K562 (cell line): Measurements from ENCODE around the gene PRPSAP1. TPM values are rescaled to one million over a fixed set of nuclear protein-coding genes. Genes with fewer than 3 reads are reported as not detected.

Source experiments
- ATAC-seq: fragments of 200-7000 bp; cut with Tn5 transposase; 3 replicates; pipeline ENCODE4 v1.9.1; 2020; ENCODE audit warnings: moderate library complexity
- BruUV-seq: library from RNA; stranded (reverse); fragments of 400-500 nt; replicated peaks from 2 replicates; lab custom pipeline; 2021; lab: Mats Ljungman, UMichigan
- CTCF ChIA-PET: fragments of 300-600 bp; formaldehyde crosslinking; extraction: SDS; loops from one replicate; lab custom pipeline; 2021; ENCODE audit warnings: low intra/inter-chr PET ratio; lab: Yijun Ruan, JAX
- POLR2A ChIA-PET: fragments of 300-600, 350-650 bp; sonication (Branson Sonifier 250); formaldehyde crosslinking; extraction: SDS; loops from one replicate; lab custom pipeline; 2021; ENCODE audit warnings: antibody characterized with exemption, inconsistent platforms; lab: Yijun Ruan, JAX
- DNase-seq, 4 experiments: peaks; one replicate each; pipeline versions ENCODE4 v3.0.0 to v3.0.0-alpha.2; 2011 to 2018; ENCODE audit warnings: low spot score in 3 of 4, mixed read lengths in 3 of 4; ENCODE audit errors: extremely low read depth in 1 of 4
- FAIRE-seq: peaks from 2 replicates; lab custom pipeline; 2011; peaks lifted over from hg19 to GRCh38; lab: Jason Lieb, UNC
- H2AFZ ChIP-seq: 2 replicates; pipeline ENCODE4 v1.6.0; 2011; ENCODE audit warnings: low read depth, low read length, control low read depth, inconsistent platforms
- H3K27ac ChIP-seq: fragments of 200-600 bp; 3 replicates; pipeline ENCODE4 v1.8.0; 2011; ENCODE audit warnings: low read depth, mild to moderate bottlenecking, control low read depth, inconsistent platforms, low read length, moderate library complexity, mixed read lengths; ENCODE audit errors: extremely low read depth
- H3K27me3 ChIP-seq, 2 experiments: fragments of 300-600 bp in 1 of 2; 2 replicates in 1 of 2; 3 replicates in 1 of 2; pipeline versions ENCODE4 v1.6.0 to v1.8.0; 2011; ENCODE audit warnings: inconsistent platforms in 2 of 2, low read length in 2 of 2, mild to moderate bottlenecking in 1 of 2, mixed read lengths in 1 of 2, moderate library complexity in 1 of 2; ENCODE audit not compliant: control insufficient read depth in 2 of 2, insufficient read depth in 2 of 2
- H3K36me3 ChIP-seq: fragments of 300-600 bp; 3 replicates; pipeline ENCODE4 v1.8.0; 2011; ENCODE audit warnings: mild to moderate bottlenecking, low read length, inconsistent platforms; ENCODE audit not compliant: control insufficient read depth, insufficient read depth
- H3K4me1 ChIP-seq, 2 experiments: fragments of 200-600 bp in 1 of 2; replicated peaks in 1 of 2; 2 replicates in 1 of 2; 3 replicates in 1 of 2; pipeline versions ENCODE4 v1.5.1 to v1.8.0; 2011; ENCODE audit warnings: inconsistent platforms in 2 of 2, low read length in 2 of 2, mild to moderate bottlenecking in 1 of 2, mixed read lengths in 1 of 2, moderate library complexity in 1 of 2; ENCODE audit not compliant: control insufficient read depth in 2 of 2, insufficient read depth in 2 of 2
- H3K4me2 ChIP-seq: 2 replicates; pipeline ENCODE4 v1.6.1; 2011; ENCODE audit warnings: low read length, control low read depth, inconsistent platforms, mixed read lengths; ENCODE audit not compliant: insufficient read depth
- H3K4me3 ChIP-seq: fragments of 200-600 bp; sonication (generic), shearing (Covaris generic); 2 replicates; pipeline ENCODE4 v1.5.1; 2016; ENCODE audit warnings: control low read depth, inconsistent platforms
- H3K79me2 ChIP-seq: fragments of 200-600 bp; 3 replicates; pipeline ENCODE4 v1.8.0; 2011; ENCODE audit warnings: low read length, inconsistent platforms; ENCODE audit not compliant: control insufficient read depth, insufficient read depth
- H3K9ac ChIP-seq, 2 experiments: 2 replicates each; pipeline versions ENCODE4 v1.6.0 to v1.6.1; 2011; ENCODE audit warnings: low read depth in 2 of 2, low read length in 2 of 2, control low read depth in 1 of 2, inconsistent platforms in 1 of 2, mild to moderate bottlenecking in 1 of 2, mixed read lengths in 1 of 2; ENCODE audit not compliant: insufficient read depth in 1 of 2
- H3K9me1 ChIP-seq: one replicate; pipeline ENCODE4 v1.6.0; 2011; ENCODE audit warnings: inconsistent platforms, mild to moderate bottlenecking, low read length, moderate library complexity; ENCODE audit not compliant: control insufficient read depth, insufficient read depth
- H3K9me3 ChIP-seq: replicated peaks from 2 replicates; pipeline ENCODE4 v1.5.1; 2011; ENCODE audit warnings: low read depth, low read length, inconsistent platforms; ENCODE audit not compliant: control insufficient read depth, insufficient read depth
- H4K20me1 ChIP-seq: replicated peaks from 2 replicates; pipeline ENCODE4 v1.6.1; 2011; ENCODE audit warnings: low read length, inconsistent platforms, mixed read lengths; ENCODE audit not compliant: control insufficient read depth, insufficient read depth
- ESRRA ChIP-seq: fragments of 450-650 bp; IDR thresholded peaks from 2 replicates; pipeline ENCODE4 v1.6.1; 2014; ENCODE audit warnings: low read depth, mild to moderate bottlenecking, moderate library complexity, borderline replicate concordance
- GTF2E2 ChIP-seq: fragments of 200-800 bp; sonication (Bioruptor generic); IDR thresholded peaks from 2 replicates; pipeline ENCODE4 v1.6.1; 2016; ENCODE audit warnings: missing genetic modification characterization, missing compliant biosample characterization
- SIN3A ChIP-seq, 2 experiments: fragments of 150-350 bp in 1 of 2; IDR thresholded peaks; 2 replicates each; pipeline ENCODE4 v1.6.1; 2011 to 2016; ENCODE audit warnings: borderline replicate concordance in 2 of 2, low read depth in 2 of 2, low read length in 2 of 2, mild to moderate bottlenecking in 2 of 2, moderate library complexity in 2 of 2; ENCODE audit not compliant: control insufficient read depth in 1 of 2
- STAG1 ChIP-seq: sonication (generic); formaldehyde crosslinking; IDR thresholded peaks from 2 replicates; pipeline ENCODE4 v1.5.0; 2020; ENCODE audit warnings: missing genetic modification reagents, borderline replicate concordance
- ZNF217 ChIP-seq: sonication (generic); formaldehyde crosslinking; IDR thresholded peaks from 2 replicates; pipeline ENCODE4 v1.8.0; 2022; ENCODE audit warnings: mild to moderate bottlenecking, missing genetic modification reagents
- ZNF695 ChIP-seq: fragments of 450-650 bp; formaldehyde crosslinking; IDR thresholded peaks from 2 replicates; pipeline ENCODE4 v1.4.0; 2020; ENCODE audit warnings: mild to moderate bottlenecking, moderate library complexity
- WGBS: fragments of 100-300 bp; shearing (Covaris generic); methylation state at CpG from one replicate; pipeline ENCODE4 v1.1.6; 2016; ENCODE audit warnings: low coverage, mixed read lengths; ENCODE audit not compliant: insufficient coverage; ENCODE audit errors: missing lambda C conversion rate; 5-methylcytosine and 5-hydroxymethylcytosine counted together
- in situ Hi-C: fragments of 300-500 bp; cut with MboI; formaldehyde crosslinking; loops from 4 replicates; pipeline ENCODE4 v1.15.0; 2018; ENCODE audit warnings: inconsistent platforms, mixed read lengths
- intact Hi-C: fragments of 100-400 bp; cut with micrococcal nuclease; formaldehyde crosslinking; loops from 2 replicates; pipeline ENCODE4 v1.14.2; 2022
- polyA plus RNA-seq, 8 experiments: library from polyadenylated mRNA; depleted of rRNA in 4 of 8; stranded (reverse) in 5 of 8; unstranded in 3 of 8; fragments of >200 nt; fragmentation: Nextera tagmentation in 2 of 8; fragmentation: Illumina TruSeq in 1 of 8; extraction: Ambion mirVana in 2 of 8; extraction: Trizol in 1 of 8; gene quantifications; 2 replicates each; pipeline versions ENCODE4 v1.2.1 to v1.2.3, GENCODE V29; 2011 to 2014; ENCODE audit warnings: inconsistent platforms in 1 of 8, missing spikeins in 1 of 8
- total RNA-seq, 7 experiments: library from RNA; depleted of rRNA in 6 of 7; stranded (reverse); fragments of >200 nt in 6 of 7; fragmentation: Illumina TruSeq in 2 of 7; extraction: Trizol in 2 of 7; gene quantifications; 2 replicates each; pipeline versions ENCODE4 v1.2.1 to v1.2.3, GENCODE V29; 2011 to 2021; ENCODE audit warnings: low replicate concordance in 1 of 7
- TF ChIP-seq, protein P1 (sequence below): fragments of 250-450 bp; sonication (Bioruptor Pico); IDR thresholded peaks from 2 replicates; pipeline ENCODE4 v1.4.0; 2020; ENCODE audit warnings: mild to moderate bottlenecking, moderate library complexity, borderline replicate concordance
- TF ChIP-seq, protein P2 (sequence below): fragments of 250-450 bp; sonication (Bioruptor Pico); IDR thresholded peaks from 2 replicates; pipeline ENCODE4 v1.5.0; 2020; ENCODE audit warnings: mild to moderate bottlenecking, borderline replicate concordance
- TF ChIP-seq, protein P3 (sequence below): fragments of 450-650 bp; formaldehyde crosslinking; IDR thresholded peaks from 2 replicates; pipeline ENCODE4 v1.4.0; 2020; ENCODE audit warnings: mild to moderate bottlenecking, mixed read lengths
- TF ChIP-seq, protein P4 (sequence below): fragments of 450-650 bp; IDR thresholded peaks from 2 replicates; pipeline ENCODE4 v1.6.1; 2016; ENCODE audit warnings: antibody characterized with exemption

The PRPSAP1 gene
- total and polyA plus RNA-seq, 9 of the 15 experiments (the other 6 are each of a cell fraction or from before 2014, with no cell fraction given) = 21.9 to 77.1 (median 40.8) TPM

DNA sequence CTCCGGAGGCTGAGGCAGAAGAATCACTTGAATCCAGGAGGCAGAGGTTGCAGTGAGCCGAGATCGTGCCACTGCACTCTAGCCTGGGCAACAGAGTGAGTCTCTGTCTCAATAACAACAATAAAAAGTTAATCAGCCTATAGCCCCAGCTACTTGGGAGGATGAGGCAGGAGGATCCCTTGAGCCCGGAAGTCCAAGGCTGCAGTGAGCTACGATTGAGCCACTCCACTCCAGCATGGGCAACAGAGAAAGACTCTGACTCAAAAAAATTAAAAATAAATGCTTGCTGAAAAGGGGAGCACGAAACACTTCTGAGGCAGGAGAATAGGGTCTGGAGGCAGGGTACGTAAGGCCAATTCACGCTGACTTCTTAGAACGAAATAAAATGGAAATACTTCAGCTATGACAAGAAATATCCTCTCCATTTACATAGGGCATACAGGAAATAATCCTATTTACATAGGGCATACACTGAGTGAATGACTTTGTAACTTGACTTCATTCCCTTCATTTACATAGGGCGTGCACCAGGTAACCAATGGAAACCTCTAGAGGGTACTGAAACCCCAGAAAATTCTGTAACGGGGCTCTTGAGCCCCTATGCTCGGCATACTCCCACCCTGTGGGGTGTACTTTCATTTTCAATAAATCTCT, 3.2 kb upstream of the PRPSAP1 start:
- in situ Hi-C loops = no loop called here
- Histone ChIP-seq H3K79me2 (peaks cover 12% of the 10 kb centered on the region), H3K4me1 (peaks cover 18 to 36% of the 10 kb centered on the region in 2 experiments; a peak in 4 of 5 replicates), H3K27me3 (no peaks in the 10 kb centered on the region), H3K27ac (no peak overlapping the region), H3K4me2 (no peak overlapping the region), H3K9me1 (no peaks in the 10 kb centered on the region), H2AFZ (no peak overlapping the region), H4K20me1 (no peaks in the 10 kb centered on the region), H3K9ac (no peak overlapping the region; a peak in 1 of 4 replicates), H3K4me3 (no peak overlapping the region), H3K36me3 (no peaks in the 10 kb centered on the region), H3K9me3 (no peaks in the 10 kb centered on the region)
- no peak for FAIRE-seq
- DNase-seq = no peak
- BruUV-seq = no TSS peak
- ATAC-seq = no peak
- TF ChIP-seq, protein P1, sequence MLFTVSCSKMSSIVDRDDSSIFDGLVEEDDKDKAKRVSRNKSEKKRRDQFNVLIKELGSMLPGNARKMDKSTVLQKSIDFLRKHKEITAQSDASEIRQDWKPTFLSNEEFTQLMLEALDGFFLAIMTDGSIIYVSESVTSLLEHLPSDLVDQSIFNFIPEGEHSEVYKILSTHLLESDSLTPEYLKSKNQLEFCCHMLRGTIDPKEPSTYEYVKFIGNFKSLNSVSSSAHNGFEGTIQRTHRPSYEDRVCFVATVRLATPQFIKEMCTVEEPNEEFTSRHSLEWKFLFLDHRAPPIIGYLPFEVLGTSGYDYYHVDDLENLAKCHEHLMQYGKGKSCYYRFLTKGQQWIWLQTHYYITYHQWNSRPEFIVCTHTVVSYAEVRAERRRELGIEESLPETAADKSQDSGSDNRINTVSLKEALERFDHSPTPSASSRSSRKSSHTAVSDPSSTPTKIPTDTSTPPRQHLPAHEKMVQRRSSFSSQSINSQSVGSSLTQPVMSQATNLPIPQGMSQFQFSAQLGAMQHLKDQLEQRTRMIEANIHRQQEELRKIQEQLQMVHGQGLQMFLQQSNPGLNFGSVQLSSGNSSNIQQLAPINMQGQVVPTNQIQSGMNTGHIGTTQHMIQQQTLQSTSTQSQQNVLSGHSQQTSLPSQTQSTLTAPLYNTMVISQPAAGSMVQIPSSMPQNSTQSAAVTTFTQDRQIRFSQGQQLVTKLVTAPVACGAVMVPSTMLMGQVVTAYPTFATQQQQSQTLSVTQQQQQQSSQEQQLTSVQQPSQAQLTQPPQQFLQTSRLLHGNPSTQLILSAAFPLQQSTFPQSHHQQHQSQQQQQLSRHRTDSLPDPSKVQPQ = no peak
- TF ChIP-seq ZNF217 (CRISPR knock-in tag) = no peak
- TF ChIP-seq, protein P2, sequence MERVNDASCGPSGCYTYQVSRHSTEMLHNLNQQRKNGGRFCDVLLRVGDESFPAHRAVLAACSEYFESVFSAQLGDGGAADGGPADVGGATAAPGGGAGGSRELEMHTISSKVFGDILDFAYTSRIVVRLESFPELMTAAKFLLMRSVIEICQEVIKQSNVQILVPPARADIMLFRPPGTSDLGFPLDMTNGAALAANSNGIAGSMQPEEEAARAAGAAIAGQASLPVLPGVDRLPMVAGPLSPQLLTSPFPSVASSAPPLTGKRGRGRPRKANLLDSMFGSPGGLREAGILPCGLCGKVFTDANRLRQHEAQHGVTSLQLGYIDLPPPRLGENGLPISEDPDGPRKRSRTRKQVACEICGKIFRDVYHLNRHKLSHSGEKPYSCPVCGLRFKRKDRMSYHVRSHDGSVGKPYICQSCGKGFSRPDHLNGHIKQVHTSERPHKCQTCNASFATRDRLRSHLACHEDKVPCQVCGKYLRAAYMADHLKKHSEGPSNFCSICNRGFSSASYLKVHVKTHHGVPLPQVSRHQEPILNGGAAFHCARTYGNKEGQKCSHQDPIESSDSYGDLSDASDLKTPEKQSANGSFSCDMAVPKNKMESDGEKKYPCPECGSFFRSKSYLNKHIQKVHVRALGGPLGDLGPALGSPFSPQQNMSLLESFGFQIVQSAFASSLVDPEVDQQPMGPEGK (CRISPR knock-in tag) = no peak
- no peak for TF ChIP-seq GTF2E2 (tag)
- no peak for TF ChIP-seq STAG1 (CRISPR knock-in tag)
- TF ChIP-seq ESRRA = no peak
- TF ChIP-seq, protein P3, sequence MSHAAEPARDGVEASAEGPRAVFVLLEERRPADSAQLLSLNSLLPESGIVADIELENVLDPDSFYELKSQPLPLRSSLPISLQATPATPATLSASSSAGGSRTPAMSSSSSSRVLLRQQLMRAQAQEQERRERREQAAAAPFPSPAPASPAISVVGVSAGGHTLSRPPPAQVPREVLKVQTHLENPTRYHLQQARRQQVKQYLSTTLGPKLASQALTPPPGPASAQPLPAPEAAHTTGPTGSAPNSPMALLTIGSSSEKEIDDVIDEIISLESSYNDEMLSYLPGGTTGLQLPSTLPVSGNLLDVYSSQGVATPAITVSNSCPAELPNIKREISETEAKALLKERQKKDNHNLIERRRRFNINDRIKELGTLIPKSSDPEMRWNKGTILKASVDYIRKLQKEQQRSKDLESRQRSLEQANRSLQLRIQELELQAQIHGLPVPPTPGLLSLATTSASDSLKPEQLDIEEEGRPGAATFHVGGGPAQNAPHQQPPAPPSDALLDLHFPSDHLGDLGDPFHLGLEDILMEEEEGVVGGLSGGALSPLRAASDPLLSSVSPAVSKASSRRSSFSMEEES (CRISPR knock-in tag) = no peak
- TF ChIP-seq ZNF695 (CRISPR knock-in tag) = no peak
- TF ChIP-seq SIN3A (IDR thresholded peaks at IDR 0.05; ENCODE audit: borderline replicate concordance in 2 of 2, control insufficient read depth in 1 of 2, low read depth in 2 of 2, low read length in 2 of 2) = no peak
- TF ChIP-seq, protein P4, sequence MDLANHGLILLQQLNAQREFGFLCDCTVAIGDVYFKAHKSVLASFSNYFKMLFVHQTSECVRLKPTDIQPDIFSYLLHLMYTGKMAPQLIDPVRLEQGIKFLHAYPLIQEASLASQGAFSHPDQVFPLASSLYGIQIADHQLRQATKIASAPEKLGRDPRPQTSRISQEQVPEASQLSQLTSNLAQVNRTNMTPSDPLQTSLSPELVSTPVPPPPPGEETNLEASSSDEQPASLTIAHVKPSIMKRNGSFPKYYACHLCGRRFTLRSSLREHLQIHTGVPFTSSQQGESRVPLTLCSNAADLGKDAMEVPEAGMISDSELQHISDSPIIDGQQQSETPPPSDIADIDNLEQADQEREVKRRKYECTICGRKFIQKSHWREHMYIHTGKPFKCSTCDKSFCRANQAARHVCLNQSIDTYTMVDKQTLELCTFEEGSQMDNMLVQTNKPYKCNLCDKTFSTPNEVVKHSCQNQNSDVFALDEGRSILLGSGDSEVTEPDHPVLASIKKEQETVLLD = no peak
- POLR2A ChIA-PET = interaction anchor here (0.6 to 1.6 kb wide), 4 partner anchors 9 to 549 kb away, joined by 3 to 5 read pairs (median 4); no protein-coding TSS in a partner anchor
- intact Hi-C loops = no loop called here
- CTCF ChIA-PET = no interaction called here
- WGBS = 53% methylated on average over 12 of the region's 12 CpGs
